ENCODE measurements around the gene CNGB1. TPM values are rescaled to one million over a fixed set of nuclear protein-coding genes. Genes with fewer than 3 reads are reported as not detected.

CNGB1 gene
- total RNA-seq, 2 donors from 2014 or later = 0.51 TPM; not detected in 1

DNA sequence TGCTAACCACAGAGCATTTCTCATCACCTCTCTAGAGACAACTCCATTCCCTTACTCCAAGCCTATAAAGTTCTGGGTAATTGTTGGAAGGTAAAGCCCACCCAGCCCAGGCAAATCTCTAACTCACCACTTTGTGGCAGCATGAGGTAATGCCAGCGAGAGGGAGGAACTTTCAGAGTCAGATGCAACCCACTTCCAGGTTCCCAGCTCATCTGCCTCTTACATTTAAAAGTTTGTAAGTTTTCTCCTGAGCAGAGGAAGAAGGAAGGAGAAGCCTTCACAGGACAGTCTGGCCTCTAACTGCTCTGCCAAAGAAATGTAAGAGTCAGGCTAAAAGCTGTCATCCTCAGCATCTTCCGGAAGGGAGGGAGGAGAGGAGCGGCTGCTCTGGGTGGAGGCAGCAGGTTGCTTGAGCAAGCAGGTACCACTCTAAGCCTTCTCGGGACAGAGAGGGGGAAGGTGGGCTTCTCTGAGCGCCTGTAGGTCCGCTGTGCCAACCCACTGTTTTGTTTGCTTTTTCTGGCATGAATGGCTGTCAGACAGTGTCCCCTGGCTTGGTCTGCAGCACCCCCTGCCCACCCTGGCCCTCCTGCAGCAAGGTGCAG lies 28.5 kb upstream of the CNGB1 start:
- Mint-ChIP-seq H3K36me3 (no peaks in the 10 kb centered on the region), H3K27ac (peak overlapping the region; percentile 66 to 77), H3K9me3 (no peaks in the 10 kb centered on the region)
- DNase-seq (ENCODE audit: low spot score in 2 of 2) (peak in 1 of 2 donors; percentile 42), ATAC-seq (no peak)

DNA sequence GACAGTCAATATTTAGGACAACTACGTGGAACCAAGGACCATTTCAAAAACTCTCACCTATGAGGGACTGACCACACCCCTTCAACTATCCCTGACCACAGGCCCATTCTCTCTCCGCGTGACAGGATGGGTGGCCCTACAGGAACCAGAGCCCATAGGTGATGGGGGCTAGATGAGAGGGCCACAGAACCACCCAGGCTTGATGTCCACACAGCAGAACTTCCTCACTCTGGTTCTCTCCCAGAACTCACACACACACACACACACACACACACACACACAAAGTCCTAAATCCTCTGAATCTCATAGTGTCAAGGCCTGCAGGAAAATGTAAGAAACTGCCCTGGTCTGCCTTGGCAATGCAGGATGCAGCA lies 28.1 kb upstream of the CNGB1 start:
- DNase-seq (ENCODE audit: low spot score in 2 of 2) (no peak), ATAC-seq (no peak)
- Mint-ChIP-seq H3K27ac (peak overlapping the region; percentile 66 to 77), H3K36me3 (no peaks in the 10 kb centered on the region), H3K9me3 (no peaks in the 10 kb centered on the region)

DNA sequence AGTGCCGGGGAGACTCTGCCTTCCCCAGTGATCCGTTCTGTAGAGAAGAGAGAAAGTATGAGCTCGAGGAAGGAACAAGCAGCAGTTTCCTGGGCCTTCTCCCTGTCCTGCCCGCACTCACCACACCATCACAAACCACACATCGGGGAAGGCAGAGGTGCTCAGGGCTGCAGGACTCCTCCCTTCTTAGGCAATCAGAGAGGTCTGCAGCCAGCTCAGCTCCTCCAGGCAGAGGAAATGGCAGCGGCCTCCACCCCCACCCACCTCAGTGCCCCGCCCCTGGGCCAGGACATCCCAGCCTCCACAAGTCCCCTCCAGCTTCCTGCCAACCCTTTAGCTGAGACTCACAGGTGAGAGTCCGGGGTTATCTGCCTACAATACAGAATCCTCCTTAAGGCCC lies 27.6 kb upstream of the CNGB1 start:
- H3K27ac Mint-ChIP-seq = peak overlapping the region; percentile 56 to 66
- ATAC-seq (peak; percentile 24 to 46), DNase-seq (ENCODE audit: low spot score in 2 of 2) (peak; percentile 35 to 73)
- no peaks in the 10 kb centered on the region for H3K36me3 Mint-ChIP-seq
- no peaks in the 10 kb centered on the region for H3K9me3 Mint-ChIP-seq

DNA sequence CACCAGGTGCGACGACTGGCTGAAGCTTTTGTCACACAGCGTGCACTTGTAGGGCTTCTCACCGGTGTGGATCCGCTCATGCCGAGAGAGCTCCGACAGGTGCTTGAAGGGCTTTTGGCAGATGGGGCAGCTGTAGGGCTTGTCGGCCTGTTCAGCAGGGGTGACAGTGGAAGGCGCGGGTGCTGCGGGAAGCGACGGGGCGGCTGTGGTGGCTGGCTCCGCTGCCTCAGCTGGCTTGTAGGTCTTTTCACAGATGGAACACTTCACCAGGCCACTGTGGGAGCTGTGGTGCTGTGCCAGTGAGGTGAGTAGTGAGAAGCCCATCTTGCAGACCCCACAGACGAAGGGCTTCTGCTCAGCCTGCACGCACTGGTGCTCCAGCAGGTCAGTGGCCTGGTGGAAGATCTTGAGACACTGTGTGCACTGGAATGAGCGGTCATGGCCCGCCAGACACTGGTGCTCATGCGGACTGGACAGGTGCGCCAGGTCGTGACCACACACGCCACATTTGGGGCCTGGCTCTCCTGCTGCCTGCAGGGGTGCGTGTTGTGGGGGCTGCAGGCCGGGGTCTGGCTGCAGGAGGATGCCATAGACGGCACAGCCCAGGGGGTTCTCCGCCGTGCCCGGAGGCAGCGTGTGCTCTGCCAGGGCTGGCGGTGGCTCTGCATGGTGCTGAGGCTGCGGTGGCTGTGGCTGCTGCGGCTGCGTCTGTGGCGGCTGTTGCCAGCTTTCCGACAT lies 26.8 kb upstream of the CNGB1 start:
- ATAC-seq (no peak), DNase-seq (ENCODE audit: low spot score in 2 of 2) (no peak)

DNA sequence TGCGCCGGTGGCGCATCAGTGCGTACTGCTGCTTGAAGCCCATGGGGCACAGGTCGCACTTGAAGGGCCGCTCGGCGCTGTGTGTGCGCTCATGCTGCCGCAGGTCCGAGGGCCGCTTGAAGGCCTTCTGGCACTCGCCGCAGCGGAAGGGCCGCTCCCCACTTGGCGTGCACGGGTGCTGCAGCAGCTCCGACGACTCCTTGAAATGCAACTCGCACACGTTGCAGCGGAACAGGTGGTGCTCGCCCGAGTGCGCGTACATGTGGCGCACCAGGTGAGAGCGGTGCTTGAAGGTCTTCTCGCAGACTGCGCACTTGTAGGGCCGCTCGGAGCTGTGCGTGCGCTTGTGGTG lies 26.2 kb upstream of the CNGB1 start:
- H3K9me3 Mint-ChIP-seq = no peaks in the 10 kb centered on the region
- ATAC-seq = no peak
- no peak overlapping the region for H3K27ac Mint-ChIP-seq
- no peaks in the 10 kb centered on the region for H3K36me3 Mint-ChIP-seq
- no peak for DNase-seq (ENCODE audit: low spot score in 2 of 2)

More for the DNA sequence above, 26.8 kb upstream of the CNGB1 start:
- Mint-ChIP-seq H3K36me3 (no peaks in the 10 kb centered on the region), H3K27ac (peak overlapping the region in 1 of 2 donors; percentile 38), H3K9me3 (no peaks in the 10 kb centered on the region)

DNA sequence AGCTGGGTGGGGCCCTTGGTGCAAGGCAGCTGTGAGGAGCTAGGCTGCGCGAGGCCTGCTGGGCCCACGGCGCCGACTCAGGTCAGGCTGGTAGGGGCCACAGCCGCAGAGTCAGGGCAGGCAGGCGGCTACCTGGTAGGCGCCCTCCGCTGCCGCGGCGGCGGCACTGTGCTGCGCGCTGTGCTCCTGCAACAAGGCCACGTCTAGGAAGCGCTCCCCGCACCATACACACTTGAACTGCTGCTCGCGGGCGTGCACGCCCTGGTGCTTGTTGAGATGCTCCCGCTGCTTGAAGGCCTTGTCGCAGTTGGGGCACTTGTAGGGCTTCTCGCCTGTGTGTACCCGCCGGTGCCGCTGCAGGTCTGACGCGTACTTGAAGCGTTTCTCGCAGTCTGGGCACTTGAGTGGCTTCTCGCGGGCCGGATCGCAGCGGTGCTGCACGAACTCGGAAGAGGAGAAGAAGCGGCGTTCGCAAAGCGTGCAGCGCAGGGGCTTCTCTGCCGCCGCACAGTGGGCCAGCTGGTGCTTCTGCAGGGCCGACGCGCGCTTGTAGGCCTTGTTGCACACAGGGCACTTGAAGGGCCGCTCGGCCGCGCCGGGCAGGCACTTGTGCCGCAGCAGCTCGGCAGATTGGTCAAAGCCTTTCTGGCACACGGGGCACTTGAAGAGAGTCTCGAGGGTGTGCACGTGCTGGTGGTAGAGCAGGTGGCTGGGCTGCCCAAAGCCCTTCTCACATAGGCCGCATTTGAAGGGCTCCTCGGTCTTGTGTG lies 25.7 kb upstream of the CNGB1 start:
- DNase-seq (ENCODE audit: low spot score in 2 of 2) (no peak), ATAC-seq (no peak)
- Mint-ChIP-seq H3K36me3 (no peaks in the 10 kb centered on the region), H3K9me3 (no peaks in the 10 kb centered on the region), H3K27ac (no peak overlapping the region)

DNA sequence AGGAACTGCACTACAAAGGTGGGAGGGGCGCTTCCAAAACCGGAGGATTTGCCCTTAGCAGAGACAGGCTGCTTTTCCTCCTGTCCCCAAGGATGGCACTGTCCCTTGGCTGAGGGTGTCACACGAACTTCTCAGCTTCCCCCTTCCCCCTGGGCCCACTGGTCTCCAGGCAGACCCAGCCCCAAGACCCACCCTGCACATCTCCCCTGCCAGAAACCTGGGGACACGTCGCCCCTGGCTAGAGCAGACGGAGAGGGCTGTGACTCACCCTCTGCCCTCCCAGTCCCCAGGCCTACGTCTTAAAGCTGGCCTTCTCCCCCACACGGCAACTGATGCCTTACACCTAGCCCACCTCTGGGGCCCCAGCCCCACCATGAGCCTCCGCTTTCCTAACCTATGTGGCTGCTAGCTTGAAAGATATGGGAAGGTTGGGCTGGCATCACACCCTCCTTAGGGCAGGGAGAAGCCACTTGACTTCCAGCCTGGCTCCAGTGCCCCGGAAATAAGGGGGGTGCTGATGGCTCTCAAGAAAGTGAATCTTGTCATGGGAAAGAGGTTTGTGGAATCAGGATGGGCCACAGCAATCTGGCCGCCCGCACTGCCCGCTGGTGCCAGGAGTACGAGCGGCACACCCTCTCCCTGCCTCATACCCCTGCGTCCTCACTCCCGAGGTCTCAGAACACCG lies 24.9 kb upstream of the CNGB1 start:
- no peak for ATAC-seq

DNA sequence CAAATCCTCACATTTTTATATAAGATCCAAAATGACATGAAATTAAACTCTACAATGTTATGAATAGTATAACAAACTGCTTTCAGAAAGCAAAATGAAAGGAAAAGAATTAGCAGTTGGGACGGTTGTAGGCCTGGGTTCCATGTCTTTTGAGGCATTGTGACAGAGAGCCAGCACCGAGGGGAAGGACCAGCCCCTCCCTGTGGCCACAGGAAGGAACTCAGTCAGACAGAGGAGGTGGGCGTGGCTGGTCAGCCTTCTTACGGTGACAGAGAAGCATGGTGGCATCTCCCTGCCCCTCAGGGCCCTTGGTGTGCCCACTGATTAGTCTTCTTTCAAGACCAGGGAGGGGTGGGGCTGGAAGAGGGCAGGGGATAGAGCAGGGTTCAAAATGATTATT lies 23.9 kb upstream of the CNGB1 start:
- Mint-ChIP-seq H3K9me3 (no peaks in the 10 kb centered on the region), H3K36me3 (no peaks in the 10 kb centered on the region), H3K27ac (peak overlapping the region; percentile 64 to 90)
- ATAC-seq = peak in 1 of 2 donors; percentile 29
- DNase-seq (ENCODE audit: low spot score in 2 of 2) = no peak

More for the DNA sequence above, 24.9 kb upstream of the CNGB1 start:
- Mint-ChIP-seq H3K27ac (peak overlapping the region in 1 of 2 donors; percentile 44), H3K36me3 (no peaks in the 10 kb centered on the region), H3K9me3 (no peaks in the 10 kb centered on the region)
- DNase-seq (ENCODE audit: low spot score in 2 of 2) = no peak

DNA sequence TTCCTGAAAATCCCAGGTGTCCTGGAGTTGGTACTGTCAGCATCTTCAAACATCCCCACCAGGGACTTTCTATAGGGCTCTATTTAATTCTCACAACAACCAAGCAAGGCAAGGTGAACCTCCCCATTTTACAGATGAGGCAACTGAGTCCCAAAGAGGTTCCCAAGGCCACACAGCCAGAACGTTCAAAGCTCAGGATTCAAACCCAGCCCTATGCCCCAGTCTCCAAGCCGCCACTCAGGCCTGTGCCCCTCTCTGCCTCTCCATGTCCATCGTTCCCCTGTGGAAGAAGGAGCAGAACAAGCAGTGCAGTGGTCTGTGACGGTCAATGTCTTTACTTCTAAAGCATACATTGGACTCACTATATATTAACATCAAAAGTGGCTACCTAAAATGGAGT lies 23.4 kb upstream of the CNGB1 start:
- no peaks in the 10 kb centered on the region for H3K9me3 Mint-ChIP-seq
- DNase-seq (ENCODE audit: low spot score in 2 of 2) (no peak), ATAC-seq (no peak)
- H3K36me3 Mint-ChIP-seq = no peaks in the 10 kb centered on the region
- H3K27ac Mint-ChIP-seq = peak overlapping the region in 1 of 2 donors; percentile 64

DNA sequence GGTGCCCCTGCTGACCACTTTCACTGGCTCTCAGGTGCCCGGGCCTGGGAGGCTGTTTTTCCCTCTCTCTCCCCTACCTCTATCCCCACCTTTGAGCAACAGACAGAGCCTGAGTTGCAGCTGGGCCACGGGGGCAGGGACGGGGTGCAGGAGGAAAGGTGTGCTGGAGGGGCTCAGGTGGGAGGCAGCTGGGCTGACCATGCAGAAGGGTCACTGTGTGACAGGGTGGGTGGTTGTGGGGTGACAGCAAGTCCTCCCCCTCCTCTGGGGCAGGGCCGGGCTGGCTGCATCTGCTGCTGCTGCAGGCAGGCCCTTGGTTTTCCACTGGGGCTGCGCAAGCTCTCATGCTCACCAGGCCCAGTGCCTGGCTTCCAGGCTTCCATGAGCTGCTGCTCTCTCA lies 23.0 kb upstream of the CNGB1 start:
- no peak for DNase-seq (ENCODE audit: low spot score in 2 of 2)
- Mint-ChIP-seq H3K27ac (peak overlapping the region in 1 of 2 donors; percentile 64), H3K36me3 (no peaks in the 10 kb centered on the region), H3K9me3 (no peaks in the 10 kb centered on the region)
- ATAC-seq = no peak

DNA sequence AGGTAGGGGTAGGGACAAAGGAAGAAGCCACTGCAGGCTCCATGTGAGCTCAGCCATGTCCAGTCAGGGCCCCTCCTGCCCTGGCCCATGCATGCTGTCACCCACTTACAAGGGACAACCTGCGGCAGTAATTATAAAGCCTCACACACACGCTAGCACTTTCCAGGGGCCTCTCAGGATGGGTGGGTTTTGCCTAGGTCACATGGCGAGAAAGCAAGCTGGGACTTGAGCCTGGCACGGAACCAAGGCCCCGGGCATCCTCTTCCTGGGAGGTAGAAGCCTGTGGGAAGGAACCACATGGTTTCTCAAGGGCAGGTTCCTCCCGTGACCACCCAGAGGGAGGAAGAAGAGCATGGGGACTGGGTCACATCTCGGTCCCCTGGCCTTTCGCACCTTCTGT lies 22.5 kb upstream of the CNGB1 start:
- no peaks in the 10 kb centered on the region for H3K9me3 Mint-ChIP-seq
- DNase-seq (ENCODE audit: low spot score in 2 of 2) = no peak

DNA sequence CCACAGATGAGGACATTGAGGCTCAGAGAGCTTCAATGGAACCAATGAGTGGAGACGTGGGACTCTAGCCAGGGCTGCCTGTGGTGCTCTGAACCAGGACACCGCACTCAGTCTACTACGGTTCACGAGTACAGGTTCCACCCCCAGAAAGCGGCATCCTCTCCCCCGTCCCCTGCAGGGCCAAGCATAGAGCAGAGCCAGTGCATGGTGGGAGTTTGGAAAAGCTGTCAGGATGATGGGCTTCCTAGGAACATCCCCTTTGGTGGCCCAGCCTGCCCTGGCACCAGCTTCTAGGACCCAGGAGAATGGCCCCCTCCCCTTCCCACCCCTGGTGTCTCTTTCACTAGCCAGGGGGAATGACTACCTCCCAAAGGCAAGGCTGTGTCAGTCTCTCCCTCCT lies 21.2 kb upstream of the CNGB1 start:
- peak overlapping the region; percentile 7 to 83 for H3K27ac Mint-ChIP-seq

More for the DNA sequence above, 22.5 kb upstream of the CNGB1 start:
- H3K27ac Mint-ChIP-seq = peak overlapping the region in 1 of 2 donors; percentile 83
- ATAC-seq = no peak
- no peaks in the 10 kb centered on the region for H3K36me3 Mint-ChIP-seq

DNA sequence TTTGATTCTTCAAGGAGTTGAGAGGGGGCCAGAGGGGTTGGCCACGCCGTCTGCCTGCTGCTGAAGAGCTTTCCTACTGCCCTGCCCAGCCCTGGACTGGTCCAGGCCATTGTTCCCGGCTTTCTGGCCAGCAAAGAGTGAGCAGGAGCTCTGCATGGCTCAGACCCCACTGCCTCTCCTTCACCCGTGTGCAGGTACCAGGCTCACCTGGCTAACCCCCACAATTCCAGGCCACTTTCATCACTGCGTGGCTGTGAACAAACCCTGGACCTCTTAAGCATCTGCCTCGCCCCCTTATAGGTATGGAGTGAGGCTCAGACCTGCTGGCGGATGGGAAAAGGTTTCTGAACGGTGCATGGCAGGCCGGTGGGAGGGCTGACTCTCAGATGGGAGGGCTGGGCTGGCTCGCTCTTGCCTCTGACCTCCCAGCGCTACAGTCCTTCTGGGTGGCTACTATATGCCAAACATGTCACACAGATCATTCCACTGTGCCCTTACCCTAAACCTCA lies 20.7 kb upstream of the CNGB1 start:
- DNase-seq (ENCODE audit: low spot score in 2 of 2) = no peak
- Mint-ChIP-seq H3K9me3 (no peaks in the 10 kb centered on the region), H3K27ac (no peak overlapping the region), H3K36me3 (no peaks in the 10 kb centered on the region)
- ATAC-seq = no peak

More for the DNA sequence above, 21.2 kb upstream of the CNGB1 start:
- DNase-seq (ENCODE audit: low spot score in 2 of 2) (no peak), ATAC-seq (no peak)
- Mint-ChIP-seq H3K36me3 (no peaks in the 10 kb centered on the region), H3K9me3 (no peaks in the 10 kb centered on the region)

DNA sequence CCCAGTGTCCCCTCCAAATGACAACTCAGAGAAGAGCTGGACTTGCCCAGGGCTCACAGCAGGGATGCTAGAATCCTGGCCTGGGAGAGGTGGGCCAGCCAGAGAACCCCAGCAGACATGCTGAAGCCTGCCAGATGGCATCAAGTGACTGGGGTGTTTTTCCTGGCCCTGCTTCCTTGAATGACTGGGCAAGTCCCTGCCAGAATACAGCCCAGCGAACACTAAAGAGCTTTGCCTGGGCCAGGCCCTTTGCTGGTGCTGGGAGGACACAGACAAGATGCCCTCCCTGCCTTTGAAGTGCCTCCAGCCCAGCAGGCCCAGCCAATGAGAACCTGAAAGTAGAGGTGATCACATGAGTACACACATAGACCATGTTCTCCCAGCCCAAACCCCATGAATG lies 18.0 kb upstream of the CNGB1 start:
- Mint-ChIP-seq H3K9me3 (no peaks in the 10 kb centered on the region), H3K36me3 (peaks cover 0 to 5% of the 10 kb centered on the region in 2 donors), H3K27ac (no peak overlapping the region)
- DNase-seq (ENCODE audit: low spot score in 2 of 2) = no peak
- ATAC-seq = no peak

DNA sequence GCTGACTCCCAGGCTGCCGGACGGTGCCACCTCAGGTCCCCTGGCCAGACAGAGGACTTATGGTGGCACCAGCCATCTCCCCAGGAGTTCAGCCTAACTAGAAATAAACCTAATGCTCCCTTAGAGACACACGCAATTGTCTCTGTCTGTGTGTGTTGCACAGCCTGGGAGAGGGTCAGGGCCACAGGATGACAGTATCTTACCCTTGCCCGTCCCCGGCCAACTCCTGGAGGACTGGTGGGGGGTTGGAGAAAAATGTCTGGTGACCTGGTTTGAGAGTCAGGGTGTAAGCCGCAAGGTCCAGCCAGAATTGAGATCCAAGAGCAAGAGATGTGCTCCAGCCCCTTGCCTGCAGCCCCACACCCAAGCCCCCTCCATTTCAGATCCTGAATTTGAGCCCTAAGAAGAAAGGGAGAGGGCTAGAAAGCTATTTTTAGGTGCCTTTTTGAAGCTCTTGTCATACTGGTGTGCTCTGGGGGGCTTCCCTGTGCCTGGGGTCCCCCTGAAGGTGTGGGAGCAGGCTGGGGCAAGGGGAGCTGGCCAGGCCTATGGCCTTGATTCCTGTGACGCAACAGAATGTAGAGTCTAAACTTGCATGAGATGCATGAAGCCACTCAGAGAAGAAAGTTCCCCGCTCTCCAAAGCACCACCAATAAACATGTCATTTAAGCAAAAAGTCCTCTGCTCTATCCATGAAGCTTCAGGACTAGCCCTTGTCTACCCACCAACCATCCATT lies 16.7 kb upstream of the CNGB1 start:
- no peaks in the 10 kb centered on the region for H3K9me3 Mint-ChIP-seq
- peak overlapping the region in 1 of 2 donors; percentile 72 for H3K27ac Mint-ChIP-seq
- ATAC-seq (no peak), DNase-seq (ENCODE audit: low spot score in 2 of 2) (no peak)
- peaks cover 0 to 5% of the 10 kb centered on the region in 2 donors for H3K36me3 Mint-ChIP-seq

DNA sequence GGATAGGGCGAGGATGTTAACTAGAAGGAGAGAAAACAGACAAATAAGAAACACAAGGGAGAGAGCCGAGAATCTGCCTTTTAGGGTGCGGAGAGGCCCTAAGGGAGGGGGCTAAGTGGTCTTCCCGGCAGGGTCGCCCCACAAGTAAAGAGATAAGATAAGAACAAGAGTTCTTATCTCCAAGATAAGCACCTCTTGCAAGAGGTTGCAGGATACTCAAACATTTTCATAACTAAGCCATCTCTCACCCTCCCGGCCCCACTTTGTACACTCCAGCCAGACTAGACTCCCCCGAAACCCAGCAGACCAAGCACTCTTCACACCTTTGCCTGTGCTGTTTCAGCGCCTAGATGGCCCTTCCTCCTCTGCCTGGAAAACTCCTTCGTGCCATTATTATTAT lies 15.3 kb upstream of the CNGB1 start:
- ATAC-seq (no peak), DNase-seq (ENCODE audit: low spot score in 2 of 2) (no peak)
- peaks cover 0 to 5% of the 10 kb centered on the region in 2 donors for H3K36me3 Mint-ChIP-seq
- H3K27ac Mint-ChIP-seq = no peak overlapping the region
- H3K9me3 Mint-ChIP-seq = no peaks in the 10 kb centered on the region

Data from activated naive CD4-positive, alpha-beta T cell treated with anti-CD3 and anti-CD28 coated beads, Interleukin-2, amount 50 U/mL, for 72 hours (primary cell).